Measurements from ENCODE around the gene ATG14.

The ATG14 gene

GRCh38 chr14:55329999-55330710 lies 81.5 kb downstream of the ATG14 start:
- no peak for DNase-seq
- no peak overlapping the region for H3K4me3 ChIP-seq (ENCODE audit: insufficient read depth, low read depth, low read length, poor library complexity, severe bottlenecking)
- no peaks in the 10 kb centered on the region for H3K9me3 ChIP-seq (ENCODE audit: control insufficient read depth, low read length)
- H3K27ac ChIP-seq (ENCODE audit: insufficient read depth, low read length, poor library complexity, severe bottlenecking) = no peak overlapping the region
- H3K27me3 ChIP-seq (replicated peaks; ENCODE audit: control insufficient read depth, insufficient read depth, low read length, poor library complexity, severe bottlenecking) = no peaks in the 10 kb centered on the region
- peaks cover 14% of the 10 kb centered on the region for H3K4me1 ChIP-seq (ENCODE audit: control insufficient read depth, insufficient read depth, low read length, poor library complexity, severe bottlenecking)
- H3K36me3 ChIP-seq (ENCODE audit: control insufficient read depth, insufficient read depth, low read length) = no peaks in the 10 kb centered on the region

- DNase-seq = no peak
Observed at GRCh38 chr14:55328317-55328716, 83.3 kb downstream of the ATG14 start.

GRCh38 chr14:55327179-55327578 lies 84.5 kb downstream of the ATG14 start:
- H3K36me3 ChIP-seq (ENCODE audit: control insufficient read depth, insufficient read depth, low read length) = no peaks in the 10 kb centered on the region
- no peak overlapping the region for H3K4me3 ChIP-seq (ENCODE audit: insufficient read depth, low read depth, low read length, poor library complexity, severe bottlenecking)
- H3K27me3 ChIP-seq (replicated peaks; ENCODE audit: control insufficient read depth, insufficient read depth, low read length, poor library complexity, severe bottlenecking) = no peaks in the 10 kb centered on the region
- no peak for DNase-seq
- no peak overlapping the region for H3K27ac ChIP-seq (ENCODE audit: insufficient read depth, low read length, poor library complexity, severe bottlenecking)
- peaks cover under 1% of the 10 kb centered on the region for H3K4me1 ChIP-seq (ENCODE audit: control insufficient read depth, insufficient read depth, low read length, poor library complexity, severe bottlenecking)
- H3K9me3 ChIP-seq (ENCODE audit: control insufficient read depth, low read length) = no peaks in the 10 kb centered on the region

More at GRCh38 chr14:55328317-55328716, 83.3 kb downstream of the ATG14 start:
- no peak overlapping the region for H3K27ac ChIP-seq (ENCODE audit: insufficient read depth, low read length, poor library complexity, severe bottlenecking)
- peaks cover 3% of the 10 kb centered on the region for H3K4me1 ChIP-seq (ENCODE audit: control insufficient read depth, insufficient read depth, low read length, poor library complexity, severe bottlenecking)
- no peaks in the 10 kb centered on the region for H3K27me3 ChIP-seq (replicated peaks; ENCODE audit: control insufficient read depth, insufficient read depth, low read length, poor library complexity, severe bottlenecking)
- H3K36me3 ChIP-seq (ENCODE audit: control insufficient read depth, insufficient read depth, low read length) = no peaks in the 10 kb centered on the region
- H3K4me3 ChIP-seq (ENCODE audit: insufficient read depth, low read depth, low read length, poor library complexity, severe bottlenecking) = no peak overlapping the region
- no peaks in the 10 kb centered on the region for H3K9me3 ChIP-seq (ENCODE audit: control insufficient read depth, low read length)

GRCh38 chr14:55324812-55325211 lies 86.8 kb downstream of the ATG14 start:
- no peaks in the 10 kb centered on the region for H3K9me3 ChIP-seq (ENCODE audit: control insufficient read depth, low read length)
- H3K4me3 ChIP-seq (ENCODE audit: insufficient read depth, low read depth, low read length, poor library complexity, severe bottlenecking) = no peak overlapping the region
- H3K36me3 ChIP-seq (ENCODE audit: control insufficient read depth, insufficient read depth, low read length) = no peaks in the 10 kb centered on the region
- no peak for DNase-seq
- H3K27ac ChIP-seq (ENCODE audit: insufficient read depth, low read length, poor library complexity, severe bottlenecking) = no peak overlapping the region
- H3K4me1 ChIP-seq (ENCODE audit: control insufficient read depth, insufficient read depth, low read length, poor library complexity, severe bottlenecking) = no peaks in the 10 kb centered on the region
- no peaks in the 10 kb centered on the region for H3K27me3 ChIP-seq (replicated peaks; ENCODE audit: control insufficient read depth, insufficient read depth, low read length, poor library complexity, severe bottlenecking)

GRCh38 chr14:55323910-55324309 lies 87.7 kb downstream of the ATG14 start:
- Histone ChIP-seq H3K27me3 (replicated peaks; ENCODE audit: control insufficient read depth, insufficient read depth, low read length, poor library complexity, severe bottlenecking) (no peaks in the 10 kb centered on the region), H3K9me3 (ENCODE audit: control insufficient read depth, low read length) (no peaks in the 10 kb centered on the region), H3K4me3 (ENCODE audit: insufficient read depth, low read depth, low read length, poor library complexity, severe bottlenecking) (no peak overlapping the region), H3K36me3 (ENCODE audit: control insufficient read depth, insufficient read depth, low read length) (no peaks in the 10 kb centered on the region), H3K4me1 (ENCODE audit: control insufficient read depth, insufficient read depth, low read length, poor library complexity, severe bottlenecking) (no peaks in the 10 kb centered on the region), H3K27ac (ENCODE audit: insufficient read depth, low read length, poor library complexity, severe bottlenecking) (no peak overlapping the region)
- DNase-seq = no peak

- Histone ChIP-seq H3K4me3 (ENCODE audit: insufficient read depth, low read depth, low read length, poor library complexity, severe bottlenecking) (no peak overlapping the region), H3K27me3 (replicated peaks; ENCODE audit: control insufficient read depth, insufficient read depth, low read length, poor library complexity, severe bottlenecking) (no peaks in the 10 kb centered on the region), H3K36me3 (ENCODE audit: control insufficient read depth, insufficient read depth, low read length) (no peaks in the 10 kb centered on the region), H3K27ac (ENCODE audit: insufficient read depth, low read length, poor library complexity, severe bottlenecking) (no peak overlapping the region), H3K9me3 (ENCODE audit: control insufficient read depth, low read length) (no peaks in the 10 kb centered on the region), H3K4me1 (ENCODE audit: control insufficient read depth, insufficient read depth, low read length, poor library complexity, severe bottlenecking) (no peaks in the 10 kb centered on the region)
- no peak for DNase-seq
Observed at GRCh38 chr14:55318694-55319093, 92.9 kb downstream of the ATG14 start.

GRCh38 chr14:55317542-55318306 lies 93.9 kb downstream of the ATG14 start:
- Histone ChIP-seq H3K36me3 (ENCODE audit: control insufficient read depth, insufficient read depth, low read length) (no peaks in the 10 kb centered on the region), H3K9me3 (ENCODE audit: control insufficient read depth, low read length) (no peaks in the 10 kb centered on the region), H3K4me3 (ENCODE audit: insufficient read depth, low read depth, low read length, poor library complexity, severe bottlenecking) (no peak overlapping the region), H3K27ac (ENCODE audit: insufficient read depth, low read length, poor library complexity, severe bottlenecking) (no peak overlapping the region), H3K27me3 (replicated peaks; ENCODE audit: control insufficient read depth, insufficient read depth, low read length, poor library complexity, severe bottlenecking) (no peaks in the 10 kb centered on the region), H3K4me1 (ENCODE audit: control insufficient read depth, insufficient read depth, low read length, poor library complexity, severe bottlenecking) (no peaks in the 10 kb centered on the region)
- no peak for DNase-seq

- Histone ChIP-seq H3K9me3 (ENCODE audit: control insufficient read depth, low read length) (peaks cover 7% of the 10 kb centered on the region), H3K36me3 (ENCODE audit: control insufficient read depth, insufficient read depth, low read length) (no peaks in the 10 kb centered on the region), H3K27me3 (replicated peaks; ENCODE audit: control insufficient read depth, insufficient read depth, low read length, poor library complexity, severe bottlenecking) (no peaks in the 10 kb centered on the region), H3K4me1 (ENCODE audit: control insufficient read depth, insufficient read depth, low read length, poor library complexity, severe bottlenecking) (no peaks in the 10 kb centered on the region), H3K27ac (ENCODE audit: insufficient read depth, low read length, poor library complexity, severe bottlenecking) (no peak overlapping the region), H3K4me3 (ENCODE audit: insufficient read depth, low read depth, low read length, poor library complexity, severe bottlenecking) (no peak overlapping the region)
- DNase-seq = no peak
Observed at GRCh38 chr14:55316564-55316963, 95.1 kb downstream of the ATG14 start.

All from effector memory CD4-positive, alpha-beta T cell (primary cell).